K562 (cell line): Measurements from ENCODE around the gene CHST14. TPM values are rescaled to one million over a fixed set of nuclear protein-coding genes. Genes with fewer than 3 reads are reported as not detected.
A peak's percentile ranks its signal among the peaks of the same experiment; 100 is the strongest.

Source experiments
- ATAC-seq: fragments of 200-7000 bp; cut with Tn5 transposase; 3 replicates; pipeline ENCODE4 v1.9.1; 2020; ENCODE audit warnings: moderate library complexity
- BruUV-seq: library from RNA; stranded (reverse); fragments of 400-500 nt; replicated peaks from 2 replicates; lab custom pipeline; 2021; lab: Mats Ljungman, UMichigan
- CTCF ChIA-PET: fragments of 300-600 bp; formaldehyde crosslinking; extraction: SDS; loops from one replicate; lab custom pipeline; 2021; ENCODE audit warnings: low intra/inter-chr PET ratio; lab: Yijun Ruan, JAX
- POLR2A ChIA-PET: fragments of 300-600, 350-650 bp; sonication (Branson Sonifier 250); formaldehyde crosslinking; extraction: SDS; loops from one replicate; lab custom pipeline; 2021; ENCODE audit warnings: antibody characterized with exemption, inconsistent platforms; lab: Yijun Ruan, JAX
- DNase-seq, 4 experiments: peaks; one replicate each; pipeline versions ENCODE4 v3.0.0 to v3.0.0-alpha.2; 2011 to 2018; ENCODE audit warnings: low spot score in 3 of 4, mixed read lengths in 3 of 4; ENCODE audit errors: extremely low read depth in 1 of 4
- FAIRE-seq: peaks from 2 replicates; lab custom pipeline; 2011; peaks lifted over from hg19 to GRCh38; lab: Jason Lieb, UNC
- H2AFZ ChIP-seq: 2 replicates; pipeline ENCODE4 v1.6.0; 2011; ENCODE audit warnings: low read depth, low read length, control low read depth, inconsistent platforms
- H3K27ac ChIP-seq: fragments of 200-600 bp; 3 replicates; pipeline ENCODE4 v1.8.0; 2011; ENCODE audit warnings: low read depth, mild to moderate bottlenecking, control low read depth, inconsistent platforms, low read length, moderate library complexity, mixed read lengths; ENCODE audit errors: extremely low read depth
- H3K27me3 ChIP-seq, 2 experiments: fragments of 300-600 bp in 1 of 2; 2 replicates in 1 of 2; 3 replicates in 1 of 2; pipeline versions ENCODE4 v1.6.0 to v1.8.0; 2011; ENCODE audit warnings: inconsistent platforms in 2 of 2, low read length in 2 of 2, mild to moderate bottlenecking in 1 of 2, mixed read lengths in 1 of 2, moderate library complexity in 1 of 2; ENCODE audit not compliant: control insufficient read depth in 2 of 2, insufficient read depth in 2 of 2
- H3K36me3 ChIP-seq: fragments of 300-600 bp; 3 replicates; pipeline ENCODE4 v1.8.0; 2011; ENCODE audit warnings: mild to moderate bottlenecking, low read length, inconsistent platforms; ENCODE audit not compliant: control insufficient read depth, insufficient read depth
- H3K4me1 ChIP-seq, 2 experiments: fragments of 200-600 bp in 1 of 2; replicated peaks in 1 of 2; 2 replicates in 1 of 2; 3 replicates in 1 of 2; pipeline versions ENCODE4 v1.5.1 to v1.8.0; 2011; ENCODE audit warnings: inconsistent platforms in 2 of 2, low read length in 2 of 2, mild to moderate bottlenecking in 1 of 2, mixed read lengths in 1 of 2, moderate library complexity in 1 of 2; ENCODE audit not compliant: control insufficient read depth in 2 of 2, insufficient read depth in 2 of 2
- H3K4me2 ChIP-seq: 2 replicates; pipeline ENCODE4 v1.6.1; 2011; ENCODE audit warnings: low read length, control low read depth, inconsistent platforms, mixed read lengths; ENCODE audit not compliant: insufficient read depth
- H3K4me3 ChIP-seq: fragments of 200-600 bp; sonication (generic), shearing (Covaris generic); 2 replicates; pipeline ENCODE4 v1.5.1; 2016; ENCODE audit warnings: control low read depth, inconsistent platforms
- H3K79me2 ChIP-seq: fragments of 200-600 bp; 3 replicates; pipeline ENCODE4 v1.8.0; 2011; ENCODE audit warnings: low read length, inconsistent platforms; ENCODE audit not compliant: control insufficient read depth, insufficient read depth
- H3K9ac ChIP-seq, 2 experiments: 2 replicates each; pipeline versions ENCODE4 v1.6.0 to v1.6.1; 2011; ENCODE audit warnings: low read depth in 2 of 2, low read length in 2 of 2, control low read depth in 1 of 2, inconsistent platforms in 1 of 2, mild to moderate bottlenecking in 1 of 2, mixed read lengths in 1 of 2; ENCODE audit not compliant: insufficient read depth in 1 of 2
- H3K9me1 ChIP-seq: one replicate; pipeline ENCODE4 v1.6.0; 2011; ENCODE audit warnings: inconsistent platforms, mild to moderate bottlenecking, low read length, moderate library complexity; ENCODE audit not compliant: control insufficient read depth, insufficient read depth
- H3K9me3 ChIP-seq: replicated peaks from 2 replicates; pipeline ENCODE4 v1.5.1; 2011; ENCODE audit warnings: low read depth, low read length, inconsistent platforms; ENCODE audit not compliant: control insufficient read depth, insufficient read depth
- H4K20me1 ChIP-seq: replicated peaks from 2 replicates; pipeline ENCODE4 v1.6.1; 2011; ENCODE audit warnings: low read length, inconsistent platforms, mixed read lengths; ENCODE audit not compliant: control insufficient read depth, insufficient read depth
- ARID3B ChIP-seq: fragments of 250-450 bp; sonication (Bioruptor Pico); IDR thresholded peaks from 2 replicates; pipeline ENCODE4 v1.4.0; 2020; ENCODE audit warnings: borderline replicate concordance
- ATF7 ChIP-seq: fragments of 450-650 bp; IDR thresholded peaks from 2 replicates; pipeline ENCODE4 v1.7.1; 2014; ENCODE audit warnings: mild to moderate bottlenecking, moderate library complexity
- CBX5 ChIP-seq: IDR thresholded peaks from 2 replicates; pipeline ENCODE4 v1.6.1; 2014; ENCODE audit warnings: low read depth, borderline replicate concordance
- CXXC5 ChIP-seq: fragments of 250-450 bp; sonication (Bioruptor Pico); IDR thresholded peaks from 2 replicates; pipeline ENCODE4 v1.8.0; 2022; ENCODE audit warnings: inconsistent platforms, mild to moderate bottlenecking, moderate library complexity
- FOXK1 ChIP-seq: sonication (generic); formaldehyde crosslinking; IDR thresholded peaks from 2 replicates; pipeline ENCODE4 v1.8.0; 2022; ENCODE audit warnings: missing genetic modification reagents, mild to moderate bottlenecking, borderline replicate concordance
- GTF2B ChIP-seq: IDR thresholded peaks from 2 replicates; pipeline ENCODE4 v1.6.1; 2011; ENCODE audit not compliant: insufficient read length; ENCODE audit errors: extremely low read depth
- HMBOX1 ChIP-seq: sonication (generic); IDR thresholded peaks from 2 replicates; pipeline ENCODE4 v1.6.1; 2016
- OTX1 ChIP-seq: fragments of 450-650 bp; formaldehyde crosslinking; IDR thresholded peaks from 2 replicates; pipeline ENCODE4 v1.4.0; 2022; ENCODE audit warnings: mild to moderate bottlenecking
- PML ChIP-seq: IDR thresholded peaks from 2 replicates; pipeline ENCODE4 v1.6.1; 2012; ENCODE audit warnings: low read length, inconsistent platforms
- RFX1 ChIP-seq: fragments of 450-650 bp; IDR thresholded peaks from 2 replicates; pipeline ENCODE4 v1.6.1; 2016; ENCODE audit warnings: mild to moderate bottlenecking, moderate library complexity
- TSC22D4 ChIP-seq: fragments of 450-650 bp; IDR thresholded peaks from 2 replicates; pipeline ENCODE4 v1.6.1; 2016; ENCODE audit warnings: missing genetic modification characterization, missing biosample characterization, control low read depth
- XRCC4 ChIP-seq: IDR thresholded peaks from one replicate; pipeline ENCODE4 v1.6.1; 2011; ENCODE audit not compliant: insufficient read depth, insufficient read length; ENCODE audit errors: extremely low read depth
- ZNF212 ChIP-seq: fragments of 450-650 bp; formaldehyde crosslinking; IDR thresholded peaks from 2 replicates; pipeline ENCODE4 v1.4.0; 2020; ENCODE audit warnings: mild to moderate bottlenecking
- ZNF280B ChIP-seq: fragments of 250-450 bp; sonication (Bioruptor Pico); IDR thresholded peaks from 2 replicates; pipeline ENCODE4 v1.5.1; 2021; ENCODE audit warnings: mild to moderate bottlenecking
- ZNF316 ChIP-seq: fragments of 450-650 bp; IDR thresholded peaks from 2 replicates; pipeline ENCODE4 v1.6.1; 2016
- WGBS: fragments of 100-300 bp; shearing (Covaris generic); methylation state at CpG from one replicate; pipeline ENCODE4 v1.1.6; 2016; ENCODE audit warnings: low coverage, mixed read lengths; ENCODE audit not compliant: insufficient coverage; ENCODE audit errors: missing lambda C conversion rate; 5-methylcytosine and 5-hydroxymethylcytosine counted together
- in situ Hi-C: fragments of 300-500 bp; cut with MboI; formaldehyde crosslinking; loops from 4 replicates; pipeline ENCODE4 v1.15.0; 2018; ENCODE audit warnings: inconsistent platforms, mixed read lengths
- intact Hi-C: fragments of 100-400 bp; cut with micrococcal nuclease; formaldehyde crosslinking; loops from 2 replicates; pipeline ENCODE4 v1.14.2; 2022
- polyA plus RNA-seq, 8 experiments: library from polyadenylated mRNA; depleted of rRNA in 4 of 8; stranded (reverse) in 5 of 8; unstranded in 3 of 8; fragments of >200 nt; fragmentation: Nextera tagmentation in 2 of 8; fragmentation: Illumina TruSeq in 1 of 8; extraction: Ambion mirVana in 2 of 8; extraction: Trizol in 1 of 8; gene quantifications; 2 replicates each; pipeline versions ENCODE4 v1.2.1 to v1.2.3, GENCODE V29; 2011 to 2014; ENCODE audit warnings: inconsistent platforms in 1 of 8, missing spikeins in 1 of 8
- total RNA-seq, 7 experiments: library from RNA; depleted of rRNA in 6 of 7; stranded (reverse); fragments of >200 nt in 6 of 7; fragmentation: Illumina TruSeq in 2 of 7; extraction: Trizol in 2 of 7; gene quantifications; 2 replicates each; pipeline versions ENCODE4 v1.2.1 to v1.2.3, GENCODE V29; 2011 to 2021; ENCODE audit warnings: low replicate concordance in 1 of 7

The CHST14 gene
- total and polyA plus RNA-seq, 9 of the 15 experiments (the other 6 are each of a cell fraction or from before 2014, with no cell fraction given): 1.6 to 12.1 (median 4.5) TPM

- Histone ChIP-seq H3K4me3 (no peak overlapping the region), H3K9ac (peak overlapping the region in 1 of 2 experiments; percentile 87; a peak in 2 of 4 replicates), H3K79me2 (no peaks in the 10 kb centered on the region), H3K4me2 (peak overlapping the region; percentile 64), H3K27ac (no peak overlapping the region), H3K36me3 (no peaks in the 10 kb centered on the region), H3K4me1 (peaks cover 2 to 14% of the 10 kb centered on the region in 2 experiments; a peak in 4 of 5 replicates), H3K9me3 (no peaks in the 10 kb centered on the region), H2AFZ (peak overlapping the region; percentile 93), H4K20me1 (no peaks in the 10 kb centered on the region), H3K27me3 (no peaks in the 10 kb centered on the region), H3K9me1 (no peaks in the 10 kb centered on the region)
- POLR2A ChIA-PET: interaction anchor here (0.6 to 1.4 kb wide), 6 partner anchors 23 to 457 kb away, joined by 3 read pairs; no protein-coding TSS in a partner anchor
- CTCF ChIA-PET: interaction anchor here (0.7 to 3.1 kb wide), 8 partner anchors 53 to 204 kb away, joined by 3 to 28 read pairs (median 6); partner anchors contain the start of gene INAFM2
- intact Hi-C loops: loop anchor here (1.0 to 5.0 kb wide), 4 partner anchors 64 to 139 kb away; partner anchors contain the start of genes ANKRD63, DISP2 and INAFM2
- DNase-seq (peak; percentile 84 to 89 (median 86)), FAIRE-seq (peak; percentile 73), ATAC-seq (peak; percentile 100)
- WGBS: 26% methylated on average over 31 of the region's 31 CpGs
- in situ Hi-C loops: loop anchor here (5.0 to 10.0 kb wide), 3 partner anchors 74 to 367 kb away; no protein-coding TSS in a partner anchor
- no TSS peak for BruUV-seq
- TF ChIP-seq CBX5 (no peak), ZNF316 (no peak), OTX1 (CRISPR knock-in tag) (no peak), FOXK1 (no peak), ZNF212 (CRISPR knock-in tag) (no peak), ZNF280B (no peak), HMBOX1 (no peak), ATF7 (no peak; the same call in 1 of the 2 replicates), XRCC4 (no peak), PML (no peak), GTF2B (no peak), ARID3B (CRISPR knock-in tag) (no peak), RFX1 (no peak), CXXC5 (peak; percentile 53; the same call in 1 of the 2 replicates), TSC22D4 (tag) (no peak)
Measured at GRCh38 chr15:40421246-40422157, 49.3 kb upstream of the CHST14 start.
